ENCODE results near the gene NOS3.

DNA sequence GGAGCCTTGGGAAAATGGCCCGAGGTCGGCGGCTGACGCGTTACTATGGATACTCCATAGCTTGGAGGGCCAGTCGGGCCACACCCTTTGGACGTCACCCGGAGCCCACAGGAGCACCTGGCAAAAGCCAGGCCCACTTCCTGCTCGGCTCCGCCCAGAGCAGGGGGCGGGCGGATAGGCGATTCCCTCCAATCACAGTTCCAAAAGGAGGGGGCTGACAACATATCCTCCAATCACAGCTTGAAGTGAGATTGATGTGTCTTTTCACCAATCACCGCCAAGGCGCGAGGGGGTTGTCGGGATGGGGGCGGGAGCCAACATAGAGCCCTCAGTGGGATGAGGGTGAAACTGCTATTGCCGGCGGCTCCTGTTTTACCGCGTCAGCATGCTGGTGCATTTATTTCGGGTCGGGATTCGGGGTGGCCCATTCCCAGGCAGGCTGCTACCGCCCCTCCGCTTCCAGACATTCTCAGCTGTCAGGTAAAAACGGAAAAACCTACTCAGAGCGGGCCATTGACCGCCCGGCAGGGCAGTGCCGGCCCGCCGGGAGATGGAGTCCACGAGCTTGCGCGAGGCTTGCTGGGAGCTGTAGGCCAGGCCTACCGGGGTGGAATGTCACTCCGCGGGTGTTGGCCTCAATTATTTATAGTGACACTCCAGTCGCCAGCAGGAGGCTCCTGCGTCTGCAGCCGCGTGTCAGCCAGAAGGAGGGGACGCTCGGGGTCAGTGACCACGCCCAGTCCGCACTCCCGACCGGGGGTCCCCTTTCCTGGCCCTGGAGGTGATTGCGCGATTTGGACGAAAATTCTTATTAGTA, 37.5 kb downstream of the NOS3 start, which contains the start of gene ABCB8:
- 0 out of 2 replicates have a peak, but pooled peaks have one; percentile 55 for TF ChIP-seq KLF16 (tag by site-specific recombination; IDR thresholded peaks at IDR 0.05)
- no peak for TF ChIP-seq ZNF558 (tag by site-specific recombination; IDR thresholded peaks at IDR 0.05)
- TF ChIP-seq ZSCAN5A (tag by site-specific recombination; IDR thresholded peaks at IDR 0.05), result no peak
- TF ChIP-seq, protein P1, sequence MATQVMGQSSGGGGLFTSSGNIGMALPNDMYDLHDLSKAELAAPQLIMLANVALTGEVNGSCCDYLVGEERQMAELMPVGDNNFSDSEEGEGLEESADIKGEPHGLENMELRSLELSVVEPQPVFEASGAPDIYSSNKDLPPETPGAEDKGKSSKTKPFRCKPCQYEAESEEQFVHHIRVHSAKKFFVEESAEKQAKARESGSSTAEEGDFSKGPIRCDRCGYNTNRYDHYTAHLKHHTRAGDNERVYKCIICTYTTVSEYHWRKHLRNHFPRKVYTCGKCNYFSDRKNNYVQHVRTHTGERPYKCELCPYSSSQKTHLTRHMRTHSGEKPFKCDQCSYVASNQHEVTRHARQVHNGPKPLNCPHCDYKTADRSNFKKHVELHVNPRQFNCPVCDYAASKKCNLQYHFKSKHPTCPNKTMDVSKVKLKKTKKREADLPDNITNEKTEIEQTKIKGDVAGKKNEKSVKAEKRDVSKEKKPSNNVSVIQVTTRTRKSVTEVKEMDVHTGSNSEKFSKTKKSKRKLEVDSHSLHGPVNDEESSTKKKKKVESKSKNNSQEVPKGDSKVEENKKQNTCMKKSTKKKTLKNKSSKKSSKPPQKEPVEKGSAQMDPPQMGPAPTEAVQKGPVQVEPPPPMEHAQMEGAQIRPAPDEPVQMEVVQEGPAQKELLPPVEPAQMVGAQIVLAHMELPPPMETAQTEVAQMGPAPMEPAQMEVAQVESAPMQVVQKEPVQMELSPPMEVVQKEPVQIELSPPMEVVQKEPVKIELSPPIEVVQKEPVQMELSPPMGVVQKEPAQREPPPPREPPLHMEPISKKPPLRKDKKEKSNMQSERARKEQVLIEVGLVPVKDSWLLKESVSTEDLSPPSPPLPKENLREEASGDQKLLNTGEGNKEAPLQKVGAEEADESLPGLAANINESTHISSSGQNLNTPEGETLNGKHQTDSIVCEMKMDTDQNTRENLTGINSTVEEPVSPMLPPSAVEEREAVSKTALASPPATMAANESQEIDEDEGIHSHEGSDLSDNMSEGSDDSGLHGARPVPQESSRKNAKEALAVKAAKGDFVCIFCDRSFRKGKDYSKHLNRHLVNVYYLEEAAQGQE (tag by site-specific recombination; IDR thresholded peaks at IDR 0.05), result no peak
- peak; percentile 97 for TF ChIP-seq CTCF (tag by site-specific recombination; IDR thresholded peaks at IDR 0.05)
- TF ChIP-seq ZNF248 (tag by site-specific recombination; IDR thresholded peaks at IDR 0.05), result no peak

Measured in HEK293 (cell line).